Activated naive CD8-positive, alpha-beta T cell treated with anti-CD3 and anti-CD28 coated beads, Interleukin-2, amount 10 ng/mL, durations not matched to agents 7 days and 5 days (primary cell): ENCODE data around the gene FOXO4. TPM values are rescaled to one million over a fixed set of nuclear protein-coding genes. Genes with fewer than 3 reads are reported as not detected.
"Not testable (repeated sequence)": the region's sequence is repeated elsewhere in the genome, so short reads cannot be mapped to it uniquely, and the experiment has no call there.

Experiments
- ATAC-seq: fragments of 150-1000 bp; cut with Tn5 transposase; one replicate; pipeline ENCODE4 v1.10.0; 2021; ENCODE audit warnings: low read depth, moderate library complexity
- POLR2A ChIA-PET: fragments of 350-600 bp; sonication (Branson Sonifier 250); formaldehyde crosslinking; loops from one replicate; lab custom pipeline; 2021; ENCODE audit warnings: antibody characterized with exemption; lab: Charles Lee
- DNase-seq: peaks from one replicate; pipeline ENCODE4 v3.0.0; 2021
- H3K27ac Mint-ChIP-seq: one replicate; pipeline ENCODE4 v1.8.0; 2022; ENCODE audit warnings: mild to moderate bottlenecking, mixed read lengths
- H3K27me3 Mint-ChIP-seq: one replicate; pipeline ENCODE4 v1.8.0; 2022; ENCODE audit warnings: mild to moderate bottlenecking, moderate library complexity, mixed read lengths
- H3K36me3 Mint-ChIP-seq: one replicate; pipeline ENCODE4 v1.8.0; 2021; ENCODE audit warnings: mild to moderate bottlenecking, mixed read lengths
- H3K4me1 Mint-ChIP-seq: one replicate; pipeline ENCODE4 v1.8.0; 2021; ENCODE audit warnings: mixed read lengths
- H3K4me3 Mint-ChIP-seq: one replicate; pipeline ENCODE4 v1.8.0; 2022; ENCODE audit warnings: mild to moderate bottlenecking, moderate library complexity, mixed read lengths
- H3K9me3 Mint-ChIP-seq: one replicate; pipeline ENCODE4 v1.8.0; 2021; ENCODE audit warnings: mixed read lengths
- total RNA-seq, 2 experiments: library from RNA; stranded (reverse); gene quantifications; one replicate each; pipeline ENCODE4 v1.2.3, GENCODE V29; 2021

FOXO4 gene
- total RNA-seq: 10 to 100 TPM; 22.1 to 24.9 TPM

DNA sequence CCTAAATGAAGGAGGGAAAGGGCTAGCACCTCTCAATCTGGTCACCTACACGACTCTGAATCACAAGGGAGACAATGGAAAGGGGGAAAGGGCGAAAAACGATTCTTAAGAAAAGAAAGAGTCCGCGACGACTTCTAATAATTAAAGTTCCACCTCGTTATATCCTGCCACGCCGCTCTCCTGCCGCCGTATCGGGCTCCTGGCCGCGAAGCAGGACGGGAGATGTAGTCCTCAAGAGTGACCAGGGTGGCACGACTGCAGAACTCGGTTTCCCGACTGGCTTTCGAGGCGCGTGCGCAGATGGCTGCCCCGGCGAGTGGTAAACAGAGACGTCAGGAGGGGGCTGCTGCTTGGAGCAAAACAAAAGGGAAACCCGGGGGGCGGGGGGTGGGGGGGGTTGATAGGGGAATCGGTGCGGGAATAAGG lies at the start of gene FOXO4:
FOXO4 (plus strand) TSS at position 297 of the 426 bp plus-strand sequence. CDS start 678 bp downstream, outside the sequence.
- H3K36me3 Mint-ChIP-seq: peaks cover 2% of the 10 kb centered on the region
- H3K4me3 Mint-ChIP-seq: peak within 1 kb of the TSS; percentile 90
- ATAC-seq (peak; percentile 92), DNase-seq (peak; percentile 85)
- POLR2A ChIA-PET: interaction anchor here (1.0 to 1.9 kb wide), 6 partner anchors 10 to 271 kb away, joined by 3 to 11 read pairs (median 4); partner anchors contain the start of genes IL2RG, MED12 and TAF1
- peaks cover 20% of the 10 kb centered on the region for H3K4me1 Mint-ChIP-seq
- no peaks in the 10 kb centered on the region for H3K9me3 Mint-ChIP-seq
- H3K27me3 Mint-ChIP-seq: no peaks in the 10 kb centered on the region
- H3K27ac Mint-ChIP-seq: peak within 1 kb of the TSS; percentile 89

- DNase-seq, POLR2A ChIA-PET, H3K36me3 Mint-ChIP-seq, H3K4me1 Mint-ChIP-seq, H3K9me3 Mint-ChIP-seq, ATAC-seq, H3K27ac Mint-ChIP-seq, H3K4me3 Mint-ChIP-seq, H3K27me3 Mint-ChIP-seq: not testable (repeated sequence)
Measured at GRCh38 chrX:71047891-71048290, 47.8 kb upstream of the FOXO4 start.

DNA sequence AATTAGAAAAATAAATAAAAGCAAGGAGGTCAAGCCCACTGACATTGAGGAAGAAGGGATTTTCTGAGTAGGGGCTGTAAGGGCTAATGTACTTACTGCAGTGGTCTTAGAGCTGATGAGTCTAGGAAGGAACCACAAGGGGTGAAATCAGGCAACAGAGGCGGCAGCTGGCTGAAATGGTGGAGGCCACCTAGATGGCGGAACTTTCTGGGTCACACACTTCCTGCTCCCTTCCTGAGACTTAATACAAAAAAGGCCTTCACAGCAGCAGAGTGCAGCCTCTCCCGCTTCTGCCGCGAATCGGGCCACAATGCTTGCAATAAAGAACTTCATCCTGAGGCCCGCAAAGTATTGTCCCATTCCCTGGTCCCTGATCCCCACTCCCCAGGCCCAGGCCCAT lies 42.9 kb upstream of the FOXO4 start:
- no peak for DNase-seq
- Mint-ChIP-seq H3K27me3 (no peaks in the 10 kb centered on the region), H3K27ac (no peak overlapping the region), H3K4me1 (peaks cover 11% of the 10 kb centered on the region), H3K4me3 (no peak overlapping the region), H3K9me3 (no peaks in the 10 kb centered on the region), H3K36me3 (peaks cover 5% of the 10 kb centered on the region)
- POLR2A ChIA-PET: no interaction called here
- no peak for ATAC-seq

GRCh38 chrX:71053217-71053621 lies 42.4 kb upstream of the FOXO4 start:
- no peak overlapping the region for H3K4me3 Mint-ChIP-seq
- H3K27ac Mint-ChIP-seq: no peak overlapping the region
- H3K36me3 Mint-ChIP-seq: peaks cover 9% of the 10 kb centered on the region
- H3K9me3 Mint-ChIP-seq: no peaks in the 10 kb centered on the region
- no peak for DNase-seq
- ATAC-seq: no peak
- H3K4me1 Mint-ChIP-seq: peaks cover 16% of the 10 kb centered on the region
- H3K27me3 Mint-ChIP-seq: no peaks in the 10 kb centered on the region
- POLR2A ChIA-PET: no interaction called here

DNA sequence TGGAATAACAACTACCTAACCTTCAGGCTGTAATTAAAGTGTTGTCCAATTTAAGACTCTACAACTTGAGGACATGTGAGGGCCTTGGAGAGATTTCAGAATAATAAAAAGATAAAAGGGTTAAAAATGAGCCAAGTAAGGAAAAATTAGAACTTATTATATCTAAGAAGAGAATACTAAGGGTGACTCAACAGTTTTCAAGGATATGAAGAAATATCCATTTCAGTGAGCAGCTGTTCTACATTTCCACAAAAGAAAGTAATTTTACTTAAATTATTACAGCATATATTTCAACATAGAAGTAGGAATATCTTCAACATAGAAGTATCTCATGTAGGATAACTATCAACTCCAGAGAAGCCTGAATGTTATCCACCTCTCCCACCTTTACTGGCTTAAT lies 38.8 kb upstream of the FOXO4 start:
- POLR2A ChIA-PET: no interaction called here
- H3K9me3 Mint-ChIP-seq: no peaks in the 10 kb centered on the region
- ATAC-seq (no peak), DNase-seq (no peak)
- H3K27me3 Mint-ChIP-seq: no peaks in the 10 kb centered on the region
- H3K36me3 Mint-ChIP-seq: peaks cover 22% of the 10 kb centered on the region
- H3K4me1 Mint-ChIP-seq: peaks cover 32% of the 10 kb centered on the region
- H3K27ac Mint-ChIP-seq: no peak overlapping the region
- H3K4me3 Mint-ChIP-seq: no peak overlapping the region

DNA sequence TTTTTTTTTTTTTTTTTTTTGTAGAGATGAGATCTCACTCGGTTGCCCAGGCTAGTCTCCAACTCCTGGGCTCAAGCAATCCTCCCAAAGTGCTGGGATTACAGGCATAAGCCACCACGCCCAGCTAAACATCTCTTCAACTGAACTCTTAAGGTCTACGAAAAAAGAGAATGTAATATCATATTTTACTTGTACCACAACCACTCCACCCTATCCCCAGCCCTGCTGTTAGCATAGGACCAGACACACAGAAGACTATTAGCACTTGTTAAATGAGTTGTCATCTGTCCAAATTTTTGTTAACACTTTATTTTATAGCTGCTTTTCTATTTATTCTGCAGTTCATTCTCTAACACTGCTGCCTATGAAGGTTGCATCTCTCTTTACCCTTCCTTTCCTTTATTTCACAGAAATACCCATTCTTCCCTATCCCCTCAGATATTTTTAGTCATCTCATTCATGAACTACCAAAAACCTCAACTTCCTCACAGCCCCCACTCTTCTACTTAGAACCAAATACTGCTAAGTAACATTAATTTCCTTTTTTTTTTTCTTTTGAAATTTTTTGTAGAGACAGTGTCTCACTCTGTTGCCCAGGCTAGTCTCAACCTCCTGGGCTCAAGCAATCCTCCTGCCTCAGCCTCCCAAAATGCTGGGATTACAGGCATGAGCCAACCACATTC lies 37.7 kb upstream of the FOXO4 start:
- peak overlapping the region; percentile 73 for H3K27ac Mint-ChIP-seq
- peaks cover 26% of the 10 kb centered on the region for H3K36me3 Mint-ChIP-seq
- H3K27me3 Mint-ChIP-seq: no peaks in the 10 kb centered on the region
- peaks cover 33% of the 10 kb centered on the region for H3K4me1 Mint-ChIP-seq
- DNase-seq (no peak), ATAC-seq (no peak)
- POLR2A ChIA-PET: interaction anchor here (0.6 to 0.9 kb wide), 4 partner anchors 8 to 60 kb away, joined by 3 to 7 read pairs (median 3); partner anchors contain the start of gene MED12
- peak overlapping the region; percentile 39 for H3K4me3 Mint-ChIP-seq
- no peaks in the 10 kb centered on the region for H3K9me3 Mint-ChIP-seq

DNA sequence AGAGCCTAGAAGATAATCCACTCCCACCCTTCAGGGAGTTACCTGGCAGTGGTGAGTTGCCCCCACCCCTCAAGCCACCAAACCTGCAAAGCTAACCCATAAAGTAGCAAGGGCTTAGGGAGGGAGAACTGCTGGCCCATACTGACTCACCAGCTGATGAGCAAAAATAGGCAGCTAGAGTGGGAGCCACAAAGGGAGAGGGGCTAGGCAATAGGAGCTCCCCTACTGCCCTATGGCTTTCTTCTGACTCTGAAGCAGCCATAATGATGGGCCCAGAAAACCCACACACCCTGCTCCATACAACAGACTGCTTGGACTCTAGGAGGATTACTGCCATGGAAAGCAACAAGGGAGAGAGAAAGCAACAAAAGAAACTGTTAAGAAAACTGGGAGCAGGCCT lies 35.5 kb upstream of the FOXO4 start:
- H3K36me3 Mint-ChIP-seq: peaks cover 28% of the 10 kb centered on the region
- ATAC-seq (no peak), DNase-seq (no peak)
- POLR2A ChIA-PET: no interaction called here
- H3K27ac Mint-ChIP-seq: no peak overlapping the region
- H3K4me3 Mint-ChIP-seq: no peak overlapping the region
- no peaks in the 10 kb centered on the region for H3K9me3 Mint-ChIP-seq
- no peaks in the 10 kb centered on the region for H3K27me3 Mint-ChIP-seq
- H3K4me1 Mint-ChIP-seq: peaks cover 39% of the 10 kb centered on the region

DNA sequence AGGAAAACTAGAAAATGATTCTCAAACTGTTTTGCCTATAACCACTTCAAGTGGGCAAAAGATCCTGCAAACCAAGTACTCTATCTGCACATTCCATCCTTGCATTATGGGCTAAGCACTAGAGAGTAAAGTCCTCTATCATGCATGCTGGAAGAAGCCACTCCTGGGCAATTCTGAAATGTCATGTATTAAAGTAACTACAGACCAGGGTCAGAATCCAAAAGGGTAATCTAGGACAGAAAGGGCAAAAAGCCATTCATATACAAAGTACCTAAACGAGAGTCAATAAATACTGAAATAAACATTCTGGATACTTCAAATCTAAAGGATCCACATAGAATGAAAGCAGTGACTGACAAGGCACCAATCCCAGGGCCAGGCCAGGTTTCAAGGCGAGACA lies 28.6 kb upstream of the FOXO4 start:
- ATAC-seq: no peak
- POLR2A ChIA-PET: interaction anchor here (0.6 to 1.4 kb wide), 3 partner anchors 8 to 216 kb away, joined by 3 to 6 read pairs (median 4); partner anchors contain the start of genes MED12 and NONO
- Mint-ChIP-seq H3K9me3 (no peaks in the 10 kb centered on the region), H3K36me3 (peaks cover 11% of the 10 kb centered on the region), H3K27me3 (peaks cover 2% of the 10 kb centered on the region), H3K4me3 (peak overlapping the region; percentile 99), H3K27ac (peak overlapping the region; percentile 16), H3K4me1 (peaks cover 16% of the 10 kb centered on the region)
- no peak for DNase-seq

DNA sequence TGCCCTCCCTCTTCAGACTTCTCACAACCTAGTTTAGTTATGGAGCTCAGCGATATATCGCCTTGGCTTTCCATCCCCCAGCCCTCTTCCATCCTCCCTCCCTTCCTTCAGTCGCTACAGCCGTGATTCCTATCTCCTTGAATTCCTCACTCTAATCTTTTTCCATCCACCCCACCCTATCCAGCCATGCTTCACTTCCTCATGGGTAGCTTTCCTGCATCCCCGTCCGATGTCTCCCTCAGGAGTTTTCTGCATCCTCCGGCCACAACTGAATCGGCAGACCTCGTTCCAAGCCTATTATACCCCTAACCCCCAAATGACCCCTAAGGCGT lies 28.0 kb upstream of the FOXO4 start:
- Mint-ChIP-seq H3K36me3 (peaks cover 10% of the 10 kb centered on the region), H3K4me1 (peaks cover 15% of the 10 kb centered on the region), H3K4me3 (peak overlapping the region; percentile 99), H3K27me3 (peaks cover 7% of the 10 kb centered on the region), H3K27ac (peak overlapping the region; percentile 96), H3K9me3 (no peaks in the 10 kb centered on the region)
- ATAC-seq (no peak), DNase-seq (no peak)
- POLR2A ChIA-PET: interaction anchor here (0.6 to 1.4 kb wide), 7 partner anchors 9 to 666 kb away, joined by 3 to 6 read pairs (median 4); partner anchors contain the start of genes MED12 and NONO

- Mint-ChIP-seq H3K27me3 (peaks cover 11% of the 10 kb centered on the region), H3K27ac (peak within 1 kb of the TSS; percentile 96), H3K36me3 (peaks cover 7% of the 10 kb centered on the region), H3K4me3 (peak within 1 kb of the TSS; percentile 99), H3K9me3 (no peaks in the 10 kb centered on the region), H3K4me1 (peaks cover 15% of the 10 kb centered on the region)
- DNase-seq (peak; percentile 85), ATAC-seq (peak; percentile 96)
- POLR2A ChIA-PET: interaction anchor here (0.6 to 1.4 kb wide), 6 partner anchors 30 to 666 kb away, joined by 3 to 6 read pairs (median 4); partner anchors contain the start of genes MED12 and NONO
Measured at GRCh38 chrX:71068044-71068918, 27.4 kb upstream of the FOXO4 start, which contains the start of gene SNX12. TSS of gene SNX12 (minus strand) at chrX:71068334. CDS start at chrX:71068306, 28 bp downstream.

DNA sequence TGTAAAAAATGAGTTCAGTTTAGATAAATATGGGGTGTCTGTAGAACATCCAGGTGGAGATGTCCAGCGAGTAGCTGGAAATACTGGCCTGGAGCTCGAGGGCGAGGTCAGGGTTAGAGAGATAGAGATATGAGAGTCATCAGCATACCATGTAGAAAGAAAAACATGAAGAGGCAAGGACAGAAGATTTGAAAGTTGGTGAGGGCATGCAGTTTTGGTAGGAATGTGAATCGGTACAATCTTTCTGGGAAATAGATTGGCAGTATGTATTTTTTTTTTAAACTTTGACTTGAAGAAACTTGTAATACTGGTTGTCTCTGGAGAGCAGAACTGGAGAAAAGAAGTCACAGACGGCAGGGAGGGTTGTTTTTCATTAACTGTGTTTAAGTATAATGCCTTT lies 25.1 kb upstream of the FOXO4 start:
- POLR2A ChIA-PET: no interaction called here
- DNase-seq (no peak), ATAC-seq (no peak)
- Mint-ChIP-seq H3K4me1 (peaks cover 9% of the 10 kb centered on the region), H3K9me3 (no peaks in the 10 kb centered on the region), H3K4me3 (no peak overlapping the region), H3K27ac (no peak overlapping the region), H3K36me3 (peaks cover 5% of the 10 kb centered on the region), H3K27me3 (peaks cover 15% of the 10 kb centered on the region)

- POLR2A ChIA-PET: no interaction called here
- peaks cover 3% of the 10 kb centered on the region for H3K4me1 Mint-ChIP-seq
- no peak overlapping the region for H3K27ac Mint-ChIP-seq
- no peaks in the 10 kb centered on the region for H3K27me3 Mint-ChIP-seq
- H3K4me3 Mint-ChIP-seq: no peak overlapping the region
- ATAC-seq (no peak), DNase-seq (no peak)
- H3K36me3 Mint-ChIP-seq: no peaks in the 10 kb centered on the region
- H3K9me3 Mint-ChIP-seq: no peaks in the 10 kb centered on the region
Measured at GRCh38 chrX:71081330-71082123, 14.1 kb upstream of the FOXO4 start.
